ENCODE data around the gene PLEKHN1. TPM values are rescaled to one million over a fixed set of nuclear protein-coding genes. Genes with fewer than 3 reads are reported as not detected.

Gene PLEKHN1
- total RNA-seq, 1 experiment from 2014 or later: 2.4 TPM

GRCh38 chr1:929712-930632 is 36.3 kb upstream of the PLEKHN1 start:
- no peak for DNase-seq (ENCODE audit: low spot score)

GRCh38 chr1:930633-931138 is 35.6 kb upstream of the PLEKHN1 start:
- no peak for DNase-seq (ENCODE audit: low spot score)

- no peak for DNase-seq (ENCODE audit: low spot score)
These were observed 34.7 kb upstream of the PLEKHN1 start for GRCh38 chr1:931380-932172.

GRCh38 chr1:932173-932510 is 34.1 kb upstream of the PLEKHN1 start:
- DNase-seq (ENCODE audit: low spot score): no peak

- DNase-seq (ENCODE audit: low spot score): peak; percentile 83
These were observed 33.3 kb upstream of the PLEKHN1 start for GRCh38 chr1:932776-933602.

GRCh38 chr1:933603-933940 is 32.7 kb upstream of the PLEKHN1 start:
- DNase-seq (ENCODE audit: low spot score): no peak

- DNase-seq (ENCODE audit: low spot score): no peak
These were observed 31.1 kb upstream of the PLEKHN1 start for GRCh38 chr1:934991-935750.

- DNase-seq (ENCODE audit: low spot score): no peak
These were observed 30.5 kb upstream of the PLEKHN1 start for GRCh38 chr1:935751-936231.

- no peak for DNase-seq (ENCODE audit: low spot score)
These were observed 29.7 kb upstream of the PLEKHN1 start for GRCh38 chr1:936348-937264.

GRCh38 chr1:937521-937920 is 28.8 kb upstream of the PLEKHN1 start:
- DNase-seq (ENCODE audit: low spot score): no peak

GRCh38 chr1:938088-938683 is 28.1 kb upstream of the PLEKHN1 start:
- peak; percentile 68 for DNase-seq (ENCODE audit: low spot score)

GRCh38 chr1:938711-939489 is 27.4 kb upstream of the PLEKHN1 start:
- DNase-seq (ENCODE audit: low spot score): no peak

GRCh38 chr1:939511-940106 is 26.7 kb upstream of the PLEKHN1 start:
- no peak for DNase-seq (ENCODE audit: low spot score)

GRCh38 chr1:940107-941014 is 25.9 kb upstream of the PLEKHN1 start:
- DNase-seq (ENCODE audit: low spot score): peak; percentile 62

GRCh38 chr1:941015-941587 is 25.2 kb upstream of the PLEKHN1 start:
- DNase-seq (ENCODE audit: low spot score): no peak

- DNase-seq (ENCODE audit: low spot score): peak; percentile 62
These were observed 24.5 kb upstream of the PLEKHN1 start for GRCh38 chr1:941588-942383.
